LNCaP clone FGC (cell line): ENCODE measurements around the gene PCP4.
"Not testable (repeated sequence)": the region's sequence is repeated elsewhere in the genome, so short reads cannot be mapped to it uniquely, and the experiment has no call there.

Source experiments
- DNase-seq: peaks from one replicate; pipeline ENCODE4 v3.0.0-alpha.2; 2011; ENCODE audit warnings: low read depth
- H3K4me3 ChIP-seq: 2 replicates; pipeline ENCODE4 v1.5.1; 2011; ENCODE audit warnings: mild to moderate bottlenecking, low read depth, low read length, control low read depth
- TF ChIP-seq, protein P1 (sequence below): IDR thresholded peaks from 2 replicates; pipeline ENCODE4 v1.5.1; 2012; ENCODE audit warnings: mild to moderate bottlenecking; ENCODE audit not compliant: control insufficient read depth, insufficient read depth; ENCODE audit errors: extremely low read depth

The PCP4 gene

DNA sequence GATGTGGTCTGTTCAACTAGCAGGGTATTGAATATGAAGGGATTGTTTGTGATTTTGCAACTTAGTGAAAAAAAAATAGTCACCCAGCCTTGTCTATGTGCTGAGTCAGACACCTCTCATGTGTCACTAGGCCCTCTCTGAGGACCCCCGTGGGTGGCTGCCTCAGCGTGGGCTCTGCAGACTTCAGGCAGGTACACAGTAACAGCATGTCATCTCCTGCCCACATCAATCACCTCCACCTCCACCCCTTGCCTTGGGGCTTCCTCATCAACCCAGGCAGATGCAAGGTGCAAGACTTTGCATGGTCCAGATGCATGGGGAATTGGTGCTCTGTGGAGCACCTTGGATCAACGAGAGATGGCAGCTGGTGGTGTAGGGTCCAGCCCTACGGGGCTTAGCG, 23.9 kb downstream of the PCP4 start:
- DNase-seq: no peak
- TF ChIP-seq, protein P1, sequence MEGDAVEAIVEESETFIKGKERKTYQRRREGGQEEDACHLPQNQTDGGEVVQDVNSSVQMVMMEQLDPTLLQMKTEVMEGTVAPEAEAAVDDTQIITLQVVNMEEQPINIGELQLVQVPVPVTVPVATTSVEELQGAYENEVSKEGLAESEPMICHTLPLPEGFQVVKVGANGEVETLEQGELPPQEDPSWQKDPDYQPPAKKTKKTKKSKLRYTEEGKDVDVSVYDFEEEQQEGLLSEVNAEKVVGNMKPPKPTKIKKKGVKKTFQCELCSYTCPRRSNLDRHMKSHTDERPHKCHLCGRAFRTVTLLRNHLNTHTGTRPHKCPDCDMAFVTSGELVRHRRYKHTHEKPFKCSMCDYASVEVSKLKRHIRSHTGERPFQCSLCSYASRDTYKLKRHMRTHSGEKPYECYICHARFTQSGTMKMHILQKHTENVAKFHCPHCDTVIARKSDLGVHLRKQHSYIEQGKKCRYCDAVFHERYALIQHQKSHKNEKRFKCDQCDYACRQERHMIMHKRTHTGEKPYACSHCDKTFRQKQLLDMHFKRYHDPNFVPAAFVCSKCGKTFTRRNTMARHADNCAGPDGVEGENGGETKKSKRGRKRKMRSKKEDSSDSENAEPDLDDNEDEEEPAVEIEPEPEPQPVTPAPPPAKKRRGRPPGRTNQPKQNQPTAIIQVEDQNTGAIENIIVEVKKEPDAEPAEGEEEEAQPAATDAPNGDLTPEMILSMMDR: no peak
- no peak overlapping the region for H3K4me3 ChIP-seq

DNA sequence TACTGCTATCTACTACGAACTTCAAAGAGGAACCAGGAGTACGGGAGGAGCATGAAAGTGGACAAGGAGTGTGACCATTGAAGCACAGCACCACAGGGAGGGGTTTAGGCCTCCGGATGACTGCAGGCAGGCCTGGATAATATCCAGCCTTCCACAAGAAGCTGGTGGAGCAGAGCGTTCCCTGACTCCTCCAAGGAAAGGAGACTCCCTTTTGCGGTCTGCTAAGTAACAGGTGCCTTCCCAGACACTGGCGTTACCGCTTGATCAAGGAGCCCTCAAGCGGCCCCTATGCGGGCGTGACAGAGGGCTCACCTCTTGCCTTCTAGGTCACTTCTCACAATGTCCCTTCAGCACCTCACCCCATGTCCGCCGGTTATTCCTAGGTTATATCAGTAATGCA, 24.6 kb downstream of the PCP4 start:
- not testable (repeated sequence) for H3K4me3 ChIP-seq, DNase-seq

DNA sequence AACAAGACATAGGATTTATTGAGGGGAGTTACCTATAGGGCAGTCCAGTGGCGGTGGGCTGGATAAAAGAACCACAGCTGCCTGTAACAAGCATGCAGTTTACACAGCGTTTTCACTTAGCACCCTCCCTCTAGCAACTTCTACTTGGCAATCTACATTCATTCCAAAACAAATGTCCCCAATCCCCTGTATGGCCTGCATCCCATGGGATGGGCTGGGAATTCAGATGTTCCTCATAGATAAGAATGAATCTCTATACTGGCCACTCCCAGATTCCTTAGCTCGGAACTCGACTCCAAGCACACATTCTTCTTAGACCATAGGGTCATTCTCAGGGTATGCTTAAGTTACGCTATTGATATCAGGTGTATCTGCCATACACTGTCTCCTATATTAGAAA, 33.3 kb downstream of the PCP4 start:
- TF ChIP-seq, protein P1: no peak
- H3K4me3 ChIP-seq: no peak overlapping the region
- no peak for DNase-seq

DNA sequence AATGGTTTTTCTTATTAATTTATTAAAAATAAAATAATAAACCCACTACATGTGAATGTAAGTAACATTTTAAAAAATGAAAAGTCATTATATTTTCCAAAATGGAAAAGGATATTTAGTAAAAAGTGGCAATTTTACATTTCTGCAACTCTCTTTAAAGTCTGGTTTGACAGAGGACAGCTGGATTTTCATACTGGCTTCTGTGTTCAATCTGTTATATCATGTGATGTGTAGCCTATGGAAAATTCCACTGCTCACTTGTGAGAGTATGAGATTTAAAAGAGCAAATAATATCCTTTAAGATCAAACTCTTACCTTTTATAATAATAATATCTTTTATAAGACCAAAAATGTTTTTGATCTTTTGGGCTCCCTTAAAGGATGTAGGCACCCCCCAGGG, 33.7 kb downstream of the PCP4 start:
- H3K4me3 ChIP-seq: no peak overlapping the region
- TF ChIP-seq, protein P1: no peak
- DNase-seq: no peak

DNA sequence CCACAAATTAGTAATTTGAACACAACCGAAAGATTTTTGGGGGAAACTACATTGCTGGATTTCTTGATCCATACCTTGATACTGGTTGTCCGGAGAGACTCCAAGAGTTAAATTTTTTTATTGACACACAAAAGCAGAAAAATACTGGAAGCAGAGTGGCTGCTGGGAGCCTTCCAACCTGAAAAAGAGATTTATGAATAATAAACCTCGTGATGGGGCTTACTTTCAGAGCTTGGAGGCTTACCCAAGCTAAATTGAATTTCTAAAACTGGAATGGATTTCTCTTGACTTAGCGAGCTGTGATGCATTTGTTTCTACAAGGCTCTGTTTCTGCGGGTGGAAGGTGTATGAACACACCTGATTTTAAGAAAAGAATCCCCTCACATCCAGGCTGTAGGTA, 35.7 kb downstream of the PCP4 start:
- TF ChIP-seq, protein P1: no peak
- no peak for DNase-seq
- H3K4me3 ChIP-seq: no peak overlapping the region

DNA sequence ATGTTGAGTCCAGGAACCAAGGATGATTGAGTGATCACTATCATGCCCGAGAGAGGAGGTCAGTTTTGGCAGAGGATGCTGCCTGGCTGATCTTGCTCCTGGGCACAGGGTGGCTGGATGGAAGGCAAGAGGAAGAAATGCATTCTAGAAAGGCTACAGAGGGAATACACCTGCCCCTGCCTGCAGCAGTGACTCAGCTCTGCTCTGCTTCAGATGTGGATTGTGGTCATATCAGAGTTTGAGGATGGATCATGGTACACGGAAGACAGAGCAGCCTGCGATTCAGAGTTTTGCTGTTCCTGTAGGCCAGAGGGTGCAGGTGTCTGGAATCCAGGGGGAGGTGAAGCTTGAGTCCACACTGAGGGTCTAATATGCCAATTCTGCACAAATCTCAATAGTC, 37.2 kb downstream of the PCP4 start:
- TF ChIP-seq, protein P1: no peak
- no peak for DNase-seq
- H3K4me3 ChIP-seq: no peak overlapping the region

DNA sequence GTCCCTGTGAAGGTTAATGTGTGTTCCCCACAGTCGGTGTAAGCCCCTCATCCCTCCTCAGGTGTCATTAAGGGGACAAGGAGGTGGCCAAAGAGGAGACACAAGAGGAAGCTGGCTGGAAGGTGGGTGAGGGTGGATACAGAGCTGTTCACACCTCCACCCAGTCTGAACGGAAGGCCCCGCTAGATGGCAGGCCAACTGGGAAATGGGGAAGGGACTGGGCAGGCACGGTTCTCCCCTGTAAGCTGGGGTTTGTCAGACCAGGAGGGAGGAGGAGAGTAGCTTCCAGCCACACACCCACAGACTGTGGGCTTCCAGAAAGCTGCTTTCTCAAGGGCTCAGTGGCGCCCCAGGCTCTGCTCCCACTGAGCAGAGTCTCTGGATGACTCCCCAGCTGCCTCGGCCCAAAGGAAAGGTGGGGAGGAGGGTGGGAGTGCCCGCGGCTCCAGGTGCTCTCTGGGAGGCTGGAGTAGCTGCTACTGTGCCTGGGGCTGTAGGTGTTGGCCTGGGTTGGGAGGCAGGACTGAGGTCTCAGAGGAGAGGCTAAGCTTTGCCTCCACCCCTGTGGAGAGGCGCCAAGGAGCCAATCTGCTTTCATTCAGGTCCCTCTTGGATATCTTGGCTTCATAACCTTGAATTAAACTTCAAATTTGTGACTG, 41.2 kb downstream of the PCP4 start:
- TF ChIP-seq, protein P1: no peak
- no peak for DNase-seq
- no peak overlapping the region for H3K4me3 ChIP-seq
